Stimulated activated CD4-positive, alpha-beta T cell treated with anti-CD3 and anti-CD28 coated beads, TNF-alpha, amount 100 ng/mL, for 24 hours (primary cell): ENCODE results near the gene PARP8.
"Not testable (repeated sequence)": the region's sequence is repeated elsewhere in the genome, so short reads cannot be mapped to it uniquely, and the experiment has no call there.

Experiments
- DNase-seq, 3 experiments: peaks; one replicate each; pipeline ENCODE4 v3.0.0-alpha.2; 2020; ENCODE audit warnings: low read depth in 3 of 3

PARP8 gene

DNA sequence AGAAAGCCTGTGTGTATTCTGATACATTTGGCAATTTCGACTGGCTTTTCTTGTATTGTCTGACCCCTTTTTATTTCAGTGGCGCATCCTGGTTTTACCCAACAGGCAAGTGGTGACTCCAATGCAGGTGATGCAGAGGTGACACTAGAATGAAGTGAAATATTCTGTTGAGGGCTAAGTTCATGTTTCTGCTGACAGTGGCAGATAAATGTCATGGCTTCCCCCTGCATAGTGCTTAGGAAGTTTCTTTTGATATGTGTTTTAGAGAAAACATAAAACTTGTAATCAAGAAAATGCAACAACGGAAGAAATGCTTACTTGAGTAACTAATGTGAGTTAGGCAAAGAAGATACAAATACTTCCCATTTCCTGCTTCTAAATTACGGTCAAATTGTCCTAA, 13.1 kb downstream of the PARP8 start:
- DNase-seq: not testable (repeated sequence)

DNA sequence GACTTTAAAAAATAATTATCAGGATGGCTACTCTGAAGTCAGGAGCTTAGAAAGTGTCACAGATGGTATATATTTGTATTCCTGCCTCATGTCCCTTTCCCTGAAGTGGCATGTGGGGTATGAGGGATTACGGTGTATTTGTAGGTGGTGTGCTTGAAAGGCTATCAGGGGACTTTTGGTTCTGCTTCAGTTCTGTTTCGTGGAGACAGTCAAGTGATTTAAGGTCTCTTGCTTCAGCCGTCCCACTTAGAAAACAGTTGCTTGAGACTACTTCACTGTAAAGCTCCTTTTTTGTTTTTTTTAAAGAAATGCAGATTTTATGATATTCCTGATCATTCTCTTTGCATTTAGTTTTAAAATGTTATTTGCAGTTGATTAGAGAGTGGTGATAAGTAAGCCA, 18.3 kb downstream of the PARP8 start:
- no peak for DNase-seq

DNA sequence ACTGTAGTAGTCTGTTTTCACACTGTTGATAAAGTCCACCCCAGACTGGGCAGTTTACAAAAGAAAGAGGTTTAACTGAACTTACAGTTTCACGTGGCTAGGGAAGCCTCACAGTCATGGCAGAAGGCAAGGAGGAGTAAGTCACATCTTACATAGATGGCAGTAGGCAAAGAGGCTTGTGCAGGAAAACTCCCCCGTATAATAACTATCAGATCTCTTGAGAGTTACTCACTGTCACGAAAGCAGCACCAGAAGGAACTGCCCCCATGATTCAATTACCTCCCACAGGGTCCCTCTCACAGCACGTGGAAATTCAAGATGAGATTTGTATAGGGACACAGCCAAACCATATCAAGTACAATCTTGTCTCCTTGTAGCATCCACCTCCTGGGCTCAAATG, 21.1 kb downstream of the PARP8 start:
- no peak for DNase-seq

DNA sequence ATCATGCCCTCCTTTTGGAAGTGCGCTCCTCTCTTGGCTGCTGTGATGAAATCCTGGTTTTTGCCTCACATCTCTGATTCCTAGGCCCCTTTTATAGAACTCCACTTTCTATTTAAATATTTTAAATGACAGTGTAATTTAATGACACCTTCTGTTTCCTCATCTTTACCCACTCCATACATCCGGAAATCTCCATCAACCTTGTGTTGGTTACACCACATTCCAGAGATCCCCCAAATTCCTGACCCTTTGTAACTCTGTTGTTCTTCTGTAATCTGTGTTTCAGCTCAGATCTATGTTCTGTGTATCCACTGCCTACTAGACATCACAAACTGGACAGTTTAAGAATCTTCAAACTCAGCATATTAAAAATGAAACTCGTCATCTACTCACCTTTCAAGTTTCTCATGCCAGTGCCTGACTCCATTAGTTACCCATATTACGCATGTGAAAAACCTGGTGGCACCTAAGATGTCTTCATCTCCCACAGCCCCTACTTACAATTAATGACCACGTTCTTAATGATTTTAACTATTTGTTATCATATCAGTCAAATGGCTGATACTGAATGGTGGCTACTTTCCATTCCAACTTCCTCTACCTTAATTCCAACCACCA, 25.1 kb downstream of the PARP8 start:
- no peak for DNase-seq

DNA sequence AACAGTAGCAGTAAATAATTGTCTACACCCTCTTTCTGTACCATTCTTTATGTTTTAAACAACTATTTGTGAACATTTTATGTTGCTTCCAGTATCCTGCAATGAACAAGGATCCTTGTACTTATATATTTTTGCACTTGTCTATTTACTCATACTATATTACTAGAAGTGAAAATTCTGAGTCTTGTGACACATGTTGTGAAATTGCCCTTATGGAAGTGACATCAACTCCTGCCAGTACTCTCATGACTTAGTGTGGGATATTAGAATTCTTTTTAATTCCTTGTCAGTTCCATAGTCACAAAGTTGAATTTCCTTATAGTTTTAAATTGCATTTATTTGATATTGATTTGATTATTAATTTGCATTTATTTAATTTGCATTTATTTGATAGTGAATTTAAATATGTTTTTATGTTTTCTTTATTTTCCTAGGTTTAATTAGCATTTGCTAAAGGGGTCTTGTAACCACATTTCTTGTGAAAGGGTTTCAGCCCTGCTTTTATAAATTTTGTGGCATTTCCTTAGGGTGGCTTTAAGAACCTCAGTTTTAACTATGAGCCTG, 27.7 kb downstream of the PARP8 start:
- DNase-seq: no peak

DNA sequence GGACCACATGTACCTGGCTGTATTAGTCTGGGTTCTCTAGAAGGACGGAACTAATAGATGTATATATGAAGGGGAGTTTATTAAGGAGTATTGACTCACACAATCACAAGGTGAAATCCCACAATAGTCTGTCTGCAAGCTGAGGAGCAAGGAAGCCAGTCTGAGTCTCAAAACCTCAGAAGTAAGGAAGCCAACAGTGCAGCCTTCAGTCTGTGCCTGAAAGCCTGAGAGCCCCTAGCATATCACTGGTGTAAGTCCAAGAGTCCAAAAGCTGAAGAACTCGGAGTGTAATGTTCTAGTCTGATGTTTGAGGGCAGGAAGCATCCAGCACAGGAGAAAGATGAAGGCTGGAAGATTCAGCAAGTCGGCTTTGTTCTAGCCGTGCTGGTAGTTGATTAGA, 28.2 kb downstream of the PARP8 start:
- DNase-seq: not testable (repeated sequence)

DNA sequence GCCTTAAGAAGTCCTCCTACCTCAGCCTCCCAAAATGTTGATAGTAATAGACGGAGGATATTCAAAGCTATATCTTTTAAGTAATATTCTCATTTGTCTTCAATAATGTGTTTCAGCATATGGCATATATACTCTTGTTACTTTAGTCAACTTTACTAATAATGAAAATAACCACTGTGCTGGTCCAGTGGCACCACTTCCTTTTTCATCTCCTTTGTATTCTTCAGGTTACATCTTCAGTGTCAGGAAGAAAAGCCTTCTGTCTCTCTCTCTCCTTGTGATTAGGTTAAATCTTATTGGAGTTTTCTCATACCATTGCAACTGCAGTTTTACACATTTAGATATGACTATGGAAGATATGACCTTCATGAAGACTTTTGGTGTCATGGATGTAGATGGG, 31.3 kb downstream of the PARP8 start:
- DNase-seq: no peak

DNA sequence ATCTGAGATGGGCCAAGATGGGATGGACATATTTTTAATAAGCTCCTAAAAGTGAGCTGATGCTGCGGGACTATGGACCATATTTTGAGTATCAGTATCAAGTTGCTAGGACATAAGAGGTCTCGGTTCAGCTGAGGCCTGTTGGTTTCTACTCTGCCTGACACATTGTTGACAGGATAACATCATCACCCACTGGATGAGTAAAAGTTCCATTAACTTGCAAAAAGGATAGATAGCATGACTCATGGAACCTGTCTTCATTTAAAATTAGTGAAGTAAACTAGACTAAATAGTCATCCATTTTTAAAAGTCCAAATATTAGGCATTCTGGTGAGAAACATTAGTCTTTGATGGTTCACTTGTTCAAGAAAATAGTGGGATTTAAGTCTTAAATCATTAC, 33.3 kb downstream of the PARP8 start:
- DNase-seq: peak in 1 of 3 experiments; percentile 16

DNA sequence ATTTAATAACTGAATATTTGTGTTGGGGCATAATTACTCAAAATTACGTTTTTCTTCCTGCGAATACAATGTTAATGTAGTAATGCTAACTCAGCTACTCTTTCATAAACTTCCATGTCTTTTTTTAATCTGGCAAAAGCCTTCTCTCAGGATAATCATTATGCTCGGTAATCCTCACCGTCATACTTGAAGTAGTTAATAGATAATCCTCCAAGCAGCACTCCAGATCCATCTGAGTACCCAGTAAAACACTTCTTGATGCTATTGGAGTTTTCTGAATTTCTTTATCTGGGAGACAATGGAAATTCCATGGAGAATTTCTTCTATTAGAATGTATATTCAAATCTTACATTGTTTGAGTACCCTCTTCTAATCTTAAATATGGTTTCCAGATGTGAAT, 34.3 kb downstream of the PARP8 start:
- no peak for DNase-seq

DNA sequence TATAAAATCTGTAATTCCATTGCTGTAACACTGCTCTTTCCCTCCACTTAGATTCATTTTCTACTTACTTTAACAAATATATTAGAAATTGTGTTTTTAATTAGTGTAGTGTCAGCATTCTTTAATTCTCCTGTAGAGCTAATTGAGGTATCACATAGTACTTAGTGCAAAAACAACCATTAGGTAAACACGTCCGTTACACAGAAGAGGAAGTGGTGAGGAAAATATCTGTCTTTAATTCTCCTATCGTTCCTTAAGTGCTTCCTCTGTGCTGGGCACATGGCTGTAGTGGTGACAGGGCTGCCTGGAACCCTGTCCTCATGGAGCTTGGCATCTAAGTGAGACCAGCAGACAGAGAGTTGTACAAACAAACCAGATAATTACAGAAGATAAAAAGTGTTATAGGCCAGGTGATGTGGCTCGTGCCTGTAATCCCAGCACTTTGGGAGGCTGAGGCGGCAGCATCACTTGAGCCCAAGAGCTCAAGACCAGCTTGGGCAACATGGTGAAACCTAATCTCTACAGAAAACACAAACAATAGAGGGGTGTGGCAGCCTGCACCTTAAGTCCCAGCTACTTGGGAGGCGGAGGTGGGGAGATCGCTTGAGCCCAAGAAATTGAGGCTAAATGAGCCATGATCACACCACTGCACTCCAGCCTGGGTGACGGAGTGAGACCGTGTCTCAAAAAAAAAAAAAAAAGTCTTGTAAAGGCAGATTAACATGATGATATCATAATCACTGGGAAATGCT, 36.4 kb downstream of the PARP8 start:
- no peak for DNase-seq

DNA sequence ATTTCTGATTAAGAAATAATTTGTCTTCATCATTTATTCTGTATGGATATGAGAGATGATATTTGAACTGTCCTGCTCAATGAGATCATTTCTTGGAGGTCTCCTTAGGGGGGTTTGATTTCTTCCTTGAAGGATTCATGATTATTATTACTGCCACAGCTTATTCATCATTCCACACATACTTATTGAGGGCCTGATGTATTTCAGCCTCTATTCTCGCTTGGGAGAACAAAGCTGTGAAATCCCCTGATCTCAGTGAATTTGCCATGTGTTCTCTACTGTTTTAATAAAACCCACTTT, 36.9 kb downstream of the PARP8 start:
- DNase-seq: no peak

DNA sequence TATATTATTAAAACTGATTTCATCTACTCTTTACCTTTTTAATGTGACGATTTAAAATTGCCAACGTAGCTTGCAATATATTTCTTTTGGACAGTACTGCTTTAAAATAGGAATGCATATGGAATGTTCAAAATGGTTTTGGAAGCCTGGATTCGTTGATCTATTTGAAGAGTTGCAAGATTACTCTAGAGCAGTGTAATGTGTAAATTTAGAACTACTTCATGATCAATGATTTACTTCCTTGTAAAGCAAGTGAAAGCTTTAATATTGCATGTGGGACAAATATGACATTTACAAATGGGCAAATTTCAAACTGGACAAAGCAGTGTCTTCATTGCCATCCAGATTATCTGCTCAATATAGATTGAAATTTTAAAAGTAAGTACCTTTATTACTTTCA, 38.3 kb downstream of the PARP8 start:
- no peak for DNase-seq

DNA sequence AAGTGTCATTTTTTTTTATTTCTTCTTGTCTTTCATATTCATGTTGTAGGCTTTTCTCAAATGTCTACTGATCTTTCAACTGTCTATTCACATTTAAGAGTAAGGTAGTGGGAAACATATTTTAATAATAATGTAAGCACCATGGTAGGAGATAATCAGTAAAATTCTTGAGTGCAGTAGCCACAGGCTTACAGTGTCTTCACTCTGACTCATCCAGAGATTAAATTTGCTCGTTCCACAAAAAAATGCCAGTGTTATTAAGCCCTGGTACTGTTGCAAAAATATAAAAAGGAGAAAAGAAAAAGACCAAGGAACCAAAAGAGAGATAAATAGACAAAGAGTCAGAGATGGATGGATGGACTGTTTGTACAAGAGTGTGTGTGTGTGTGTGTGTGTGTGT, 43.0 kb downstream of the PARP8 start:
- no peak for DNase-seq

DNA sequence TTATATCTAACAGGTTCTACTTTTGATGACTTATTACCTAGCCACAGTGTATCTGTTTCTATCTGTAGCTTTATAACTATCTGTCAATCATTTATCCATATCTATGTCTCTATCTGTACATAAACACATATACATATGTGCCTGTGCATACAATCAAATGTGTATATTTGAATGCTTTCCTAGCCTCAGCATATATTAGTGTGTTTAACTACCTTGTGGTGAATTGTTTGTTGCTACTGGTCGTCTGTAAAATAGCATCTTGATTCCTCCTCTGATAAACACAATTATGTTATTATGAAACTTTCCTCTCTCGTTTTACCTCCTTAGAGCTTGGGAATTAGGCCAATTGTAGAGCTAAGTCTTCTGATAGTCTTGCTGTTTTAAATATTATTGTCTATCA, 44.4 kb downstream of the PARP8 start:
- DNase-seq: no peak

DNA sequence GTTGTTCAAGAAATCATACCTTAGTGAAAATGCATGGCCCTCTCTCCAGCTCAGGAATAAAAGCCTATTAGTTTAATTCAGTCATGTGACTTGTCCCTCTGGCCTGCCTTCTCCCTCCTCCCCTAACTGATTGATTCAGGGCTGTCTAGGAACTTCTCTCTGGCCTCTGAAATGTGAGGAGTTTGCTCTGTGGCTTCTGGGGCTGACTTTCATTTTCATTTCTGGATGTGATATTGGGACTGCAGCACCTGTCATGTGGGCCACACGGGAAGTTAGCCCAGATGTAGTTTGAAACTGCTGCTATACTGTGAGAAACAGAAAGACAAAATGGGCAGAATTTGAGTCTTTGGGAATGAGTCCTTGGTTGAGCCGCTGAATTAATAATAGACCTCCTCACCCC, 44.8 kb downstream of the PARP8 start:
- peak; percentile 17 to 30 (median 28) for DNase-seq

DNA sequence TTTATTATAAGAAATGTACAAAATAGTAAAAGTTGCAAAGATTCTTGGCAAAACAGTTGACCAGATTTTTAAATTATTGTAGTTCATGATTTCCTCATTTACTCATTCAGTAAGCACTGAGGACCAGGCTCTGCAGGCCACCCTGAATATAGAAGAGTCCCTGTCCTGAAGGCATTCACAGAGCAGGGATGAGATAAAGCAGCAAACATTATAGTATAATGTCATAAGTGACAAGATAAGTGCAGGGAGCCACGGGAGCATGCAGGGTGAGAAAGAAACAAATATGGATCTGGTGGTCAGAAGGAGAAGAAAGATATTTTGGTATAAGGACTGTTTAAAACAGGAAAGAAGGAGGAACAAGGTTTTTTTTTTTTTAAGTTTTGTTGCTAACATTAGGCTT, 46.0 kb downstream of the PARP8 start:
- DNase-seq: no peak

DNA sequence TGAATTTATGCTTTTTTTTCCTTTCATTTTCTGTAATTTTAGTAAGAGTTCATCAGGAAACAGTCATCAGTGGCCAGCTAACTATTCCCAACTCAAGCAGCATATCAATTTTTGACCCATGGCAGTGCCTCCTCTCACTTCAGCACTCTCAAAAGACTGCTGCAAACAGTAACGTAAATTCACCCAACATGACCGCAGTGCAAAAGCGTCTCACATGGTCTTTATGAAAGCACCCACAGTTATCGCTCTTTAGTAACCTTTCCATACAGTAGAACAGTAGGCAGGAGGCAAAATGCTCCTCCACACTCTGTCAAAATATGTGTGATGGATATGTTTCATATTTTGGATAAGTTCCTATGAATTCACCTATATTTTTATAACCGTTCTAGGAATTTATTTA, 48.6 kb downstream of the PARP8 start:
- no peak for DNase-seq

DNA sequence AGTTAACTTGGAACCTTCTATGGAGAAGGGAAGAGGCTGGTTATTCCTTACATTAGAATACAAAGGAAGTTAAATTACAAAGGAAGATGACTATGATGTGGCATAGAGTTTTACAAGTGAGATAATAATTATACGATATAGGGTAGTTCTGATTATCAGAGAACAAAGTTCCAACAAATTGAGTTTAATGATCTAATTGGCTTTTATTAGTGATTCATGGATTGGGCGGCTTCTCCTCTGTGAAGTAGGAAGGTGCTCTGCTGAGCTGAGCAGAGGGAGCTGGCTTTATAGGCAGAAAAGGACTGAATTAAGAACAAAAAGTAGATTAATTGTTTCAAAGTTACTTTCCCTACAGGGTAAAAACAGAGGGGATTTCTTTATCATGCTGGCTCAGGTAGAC, 49.7 kb downstream of the PARP8 start:
- DNase-seq: no peak

DNA sequence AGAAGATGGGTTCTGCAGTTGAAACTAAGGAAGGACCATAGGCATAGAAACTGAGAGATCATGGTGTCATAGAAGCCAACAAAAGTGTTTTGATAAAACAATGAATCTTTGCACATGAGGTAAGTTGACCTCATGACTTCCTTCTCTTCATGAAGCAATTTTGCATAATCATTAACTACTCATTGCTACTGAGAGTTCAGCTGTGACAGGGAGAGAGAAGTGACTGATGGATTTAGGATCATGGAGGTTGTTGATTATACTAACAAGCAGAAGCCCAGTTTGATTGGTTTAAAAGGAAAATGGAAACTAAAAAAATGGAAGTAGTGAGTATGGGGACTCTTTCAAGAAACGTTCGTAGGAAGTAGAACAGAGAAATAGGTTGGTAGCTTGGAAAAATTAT, 51.2 kb downstream of the PARP8 start:
- DNase-seq: no peak

DNA sequence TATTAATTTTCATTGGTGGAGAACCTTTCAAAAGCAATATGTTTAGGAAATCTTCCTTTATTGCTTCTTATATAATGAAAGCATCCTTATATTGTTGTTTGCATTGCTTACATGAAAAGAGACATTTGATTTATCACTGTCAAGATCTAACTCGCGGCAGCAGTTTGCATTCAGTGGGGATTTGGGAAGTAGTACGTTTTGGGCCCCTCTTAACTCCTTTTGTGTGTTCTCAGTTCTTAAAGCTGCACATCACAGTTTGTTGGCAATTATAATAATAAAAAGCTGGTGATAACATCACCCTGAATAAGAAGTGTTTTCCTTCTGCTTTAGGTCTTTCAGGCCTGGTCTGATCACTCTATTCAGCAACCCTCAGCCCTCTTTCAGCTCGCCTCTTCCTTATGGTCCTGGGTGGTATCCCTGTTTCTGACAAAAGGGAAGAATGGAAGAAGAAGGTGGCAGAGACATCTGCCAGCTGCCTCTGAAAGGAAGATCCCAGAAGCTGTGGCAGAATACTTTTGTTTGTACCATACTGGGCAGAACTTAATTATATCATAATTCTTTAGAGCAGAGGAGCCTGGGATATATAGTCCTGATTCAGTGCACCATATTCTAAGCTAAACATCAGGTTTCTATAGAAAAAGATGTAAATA, 53.7 kb downstream of the PARP8 start:
- DNase-seq: no peak

DNA sequence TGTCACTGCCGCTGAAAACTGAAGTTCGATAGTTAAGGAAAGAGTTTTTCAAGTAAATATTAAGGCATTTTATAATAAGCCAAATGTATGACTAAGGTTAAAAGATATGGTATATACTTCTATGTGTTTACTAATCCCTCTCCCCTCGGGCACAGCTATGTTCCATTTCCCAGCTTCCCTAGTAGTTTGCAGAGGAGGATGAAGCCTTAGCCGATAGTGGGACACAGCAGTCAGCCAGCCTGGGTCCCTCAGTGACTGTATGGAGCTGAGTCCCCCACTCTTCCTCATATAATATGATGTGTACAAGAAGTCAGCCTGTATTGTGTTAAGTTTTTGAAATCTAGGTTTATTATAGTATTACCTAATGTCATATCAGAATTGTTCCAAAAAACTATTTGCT, 55.8 kb downstream of the PARP8 start:
- no peak for DNase-seq

DNA sequence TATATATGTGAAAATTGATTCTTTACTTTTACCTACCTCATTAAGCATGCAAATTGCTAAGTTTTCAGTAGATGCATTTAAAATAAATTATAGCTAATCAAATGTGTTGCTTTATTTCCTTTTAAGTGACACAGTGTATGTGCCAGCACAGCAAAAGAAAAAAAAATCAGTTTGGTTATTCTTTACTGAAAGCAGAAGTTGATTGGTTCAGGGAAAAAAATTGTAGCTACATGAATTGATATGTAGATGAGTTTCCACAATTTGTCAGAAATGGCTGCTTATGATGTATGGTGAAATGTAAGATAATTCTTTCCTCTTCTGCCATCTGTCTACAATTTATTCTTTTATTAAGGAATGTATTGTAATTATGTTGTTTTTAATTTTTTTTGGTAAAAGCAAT, 57.8 kb downstream of the PARP8 start:
- DNase-seq: no peak

DNA sequence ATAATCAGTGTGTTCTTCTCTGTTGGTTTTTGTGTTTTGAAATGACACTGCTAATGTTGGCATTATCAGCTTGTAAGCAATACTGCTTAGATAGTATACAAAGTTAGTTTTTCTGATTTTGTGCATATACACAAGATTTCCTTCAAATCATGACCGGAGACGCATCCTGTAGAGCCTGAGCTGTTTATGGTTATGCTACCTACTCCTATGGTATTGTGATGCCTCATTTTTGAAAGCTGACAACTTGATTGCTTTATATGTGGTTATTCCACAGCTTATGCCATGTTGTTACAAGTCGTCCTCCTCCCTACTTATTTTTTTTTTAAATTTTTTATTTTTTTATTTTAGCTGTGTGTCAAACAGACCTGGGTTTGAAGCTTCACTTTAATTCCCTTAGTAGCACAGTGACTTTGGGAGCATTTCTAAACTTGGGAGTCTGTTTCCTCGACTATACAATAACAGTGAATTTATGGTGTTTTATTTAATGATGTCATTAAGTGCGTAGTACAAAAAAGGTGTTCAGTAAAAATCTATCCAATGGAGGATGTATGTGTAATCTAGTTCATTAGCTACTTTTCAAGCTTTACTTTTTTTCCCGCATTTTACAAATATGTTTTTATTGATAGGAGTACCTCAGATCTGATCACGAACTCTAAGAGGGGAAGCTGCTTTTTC, 59.5 kb downstream of the PARP8 start:
- DNase-seq: no peak
